Mesendoderm (in vitro differentiated cells): Measurements from ENCODE around the gene ITFG1.

Experiments
- DNase-seq: peaks from one replicate; pipeline ENCODE4 v3.0.0; 2013
- H2AK5ac ChIP-seq: 2 replicates; pipeline ENCODE4 v1.6.1; 2013; ENCODE audit warnings: low read length, inconsistent platforms
- H2BK120ac ChIP-seq: 2 replicates; pipeline ENCODE4 v1.6.1; 2013; ENCODE audit warnings: low read depth, mild to moderate bottlenecking, low read length, moderate library complexity, mixed read lengths
- H2BK15ac ChIP-seq: replicated peaks from 2 replicates; pipeline ENCODE4 v1.6.1; 2013; ENCODE audit warnings: low read depth, mild to moderate bottlenecking, moderate library complexity
- H2BK5ac ChIP-seq: 2 replicates; pipeline ENCODE4 v1.6.1; 2013; ENCODE audit warnings: low read length, inconsistent platforms
- H3K18ac ChIP-seq: 2 replicates; pipeline ENCODE4 v1.6.1; 2013; ENCODE audit warnings: mild to moderate bottlenecking, low read length, mixed read lengths
- H3K23ac ChIP-seq: one replicate; pipeline ENCODE4 v1.6.1; 2013; ENCODE audit warnings: low read length
- H3K27ac ChIP-seq: 2 replicates; pipeline ENCODE4 v1.5.1; 2013; ENCODE audit warnings: low read depth, mild to moderate bottlenecking, inconsistent platforms, low read length, moderate library complexity
- H3K27me3 ChIP-seq: 2 replicates; pipeline ENCODE4 v1.6.1; 2013; ENCODE audit warnings: low read length, control low read depth, mild to moderate bottlenecking, inconsistent platforms; ENCODE audit not compliant: insufficient read depth, poor library complexity
- H3K36me3 ChIP-seq: 2 replicates; pipeline ENCODE4 v1.6.1; 2013; ENCODE audit warnings: low read length, inconsistent platforms; ENCODE audit not compliant: control insufficient read depth, insufficient read depth
- H3K4ac ChIP-seq: one replicate; pipeline ENCODE4 v1.6.1; 2013; ENCODE audit warnings: low read depth, mild to moderate bottlenecking, low read length, moderate library complexity
- H3K4me1 ChIP-seq: 2 replicates; pipeline ENCODE4 v1.6.1; 2013; ENCODE audit warnings: low read depth, low read length, inconsistent platforms; ENCODE audit not compliant: control insufficient read depth
- H3K4me2 ChIP-seq: 2 replicates; pipeline ENCODE4 v1.6.1; 2013; ENCODE audit warnings: low read length
- H3K4me3 ChIP-seq: 2 replicates; pipeline ENCODE4 v1.5.1; 2013; ENCODE audit warnings: mild to moderate bottlenecking, low read length
- H3K56ac ChIP-seq: one replicate; pipeline ENCODE4 v1.6.1; 2013; ENCODE audit warnings: low read length
- H3K79me1 ChIP-seq: 2 replicates; pipeline ENCODE4 v1.6.1; 2013; ENCODE audit warnings: low read length, inconsistent platforms
- H3K79me2 ChIP-seq: 2 replicates; pipeline ENCODE4 v1.6.1; 2013; ENCODE audit warnings: mild to moderate bottlenecking, low read length; ENCODE audit not compliant: control insufficient read depth, insufficient read depth
- H3K9ac ChIP-seq: 2 replicates; pipeline ENCODE4 v1.6.1; 2013; ENCODE audit warnings: low read length, inconsistent platforms
- H4K5ac ChIP-seq: one replicate; pipeline ENCODE4 v1.6.1; 2013; ENCODE audit warnings: low read length
- H4K8ac ChIP-seq: one replicate; pipeline ENCODE4 v1.6.1; 2013; ENCODE audit warnings: low read depth, mild to moderate bottlenecking, control low read depth, low read length, moderate library complexity
- WGBS: extraction: QIAGEN DNeasy Blood & Tissue Kit; methylation state at CpG from one replicate; pipeline ENCODE4 v1.1.7; 2013; ENCODE audit warnings: low lambda C conversion rate, missing lambda C conversion rate; ENCODE audit not compliant: insufficient coverage; ENCODE audit errors: extremely low coverage; 5-methylcytosine and 5-hydroxymethylcytosine counted together

ITFG1 gene

GRCh38 chr16:47134550-47134949 is 326.3 kb downstream of the ITFG1 start:
- H3K4me1 ChIP-seq, result no peaks in the 10 kb centered on the region

DNA sequence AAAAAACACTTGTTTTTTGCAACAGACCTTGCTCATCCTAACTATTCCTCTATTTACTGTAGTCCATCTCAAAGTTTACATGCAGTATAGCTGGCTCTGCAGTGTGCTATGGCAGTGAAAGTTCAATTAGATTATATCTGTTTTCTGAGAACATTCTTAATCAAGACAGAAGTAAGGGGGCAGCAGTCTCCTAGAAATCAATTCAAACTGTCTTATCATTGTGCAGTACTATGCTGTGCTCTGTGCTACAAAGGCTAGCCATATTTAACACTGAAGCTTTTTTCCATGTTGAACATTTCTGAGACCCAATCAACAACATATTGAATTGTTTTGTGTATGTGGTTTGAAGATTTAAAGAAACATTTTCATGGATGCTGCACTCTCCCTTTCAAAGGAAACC is 328.6 kb downstream of the ITFG1 start:
- Histone ChIP-seq H3K36me3 (no peaks in the 10 kb centered on the region), H3K4ac (no peak overlapping the region), H3K9ac (no peak overlapping the region), H2BK120ac (no peak overlapping the region), H3K79me2 (peaks cover 8% of the 10 kb centered on the region), H3K23ac (no peak overlapping the region), H3K4me3 (no peak overlapping the region), H2BK5ac (no peak overlapping the region), H3K4me1 (no peaks in the 10 kb centered on the region), H2BK15ac (no peak overlapping the region), H3K4me2 (no peak overlapping the region), H3K27ac (no peak overlapping the region), H3K18ac (no peak overlapping the region), H4K8ac (no peak overlapping the region), H4K5ac (no peak overlapping the region), H3K27me3 (no peaks in the 10 kb centered on the region), H3K56ac (no peak overlapping the region), H2AK5ac (no peak overlapping the region), H3K79me1 (peaks cover 11% of the 10 kb centered on the region)
- no peak for DNase-seq

More at GRCh38 chr16:47134550-47134949, 326.3 kb downstream of the ITFG1 start:
- no peak overlapping the region for H3K27ac ChIP-seq
- no peak overlapping the region for H3K18ac ChIP-seq
- H3K56ac ChIP-seq, result no peak overlapping the region
- no peak overlapping the region for H4K8ac ChIP-seq
- H3K4me2 ChIP-seq, result no peak overlapping the region
- no peak overlapping the region for H3K4ac ChIP-seq
- no peak overlapping the region for H2BK5ac ChIP-seq
- H4K5ac ChIP-seq, result no peak overlapping the region
- H2AK5ac ChIP-seq, result no peak overlapping the region
- WGBS, result no CpG with 5 or more reads among the region's 4 CpGs
- no peak overlapping the region for H2BK15ac ChIP-seq
- H3K79me2 ChIP-seq, result peaks cover 15% of the 10 kb centered on the region
- no peak overlapping the region for H2BK120ac ChIP-seq
- DNase-seq, result no peak
- H3K23ac ChIP-seq, result no peak overlapping the region
- no peak overlapping the region for H3K4me3 ChIP-seq
- no peaks in the 10 kb centered on the region for H3K27me3 ChIP-seq
- no peak overlapping the region for H3K9ac ChIP-seq
- H3K36me3 ChIP-seq, result no peaks in the 10 kb centered on the region
- H3K79me1 ChIP-seq, result peaks cover 14% of the 10 kb centered on the region

- Histone ChIP-seq H2BK120ac (no peak overlapping the region), H3K79me2 (peaks cover 6% of the 10 kb centered on the region), H3K56ac (peak overlapping the region; percentile 6), H3K27me3 (no peaks in the 10 kb centered on the region), H3K4me1 (no peaks in the 10 kb centered on the region), H2AK5ac (no peak overlapping the region), H3K36me3 (no peaks in the 10 kb centered on the region), H3K27ac (no peak overlapping the region), H3K79me1 (peaks cover 9% of the 10 kb centered on the region), H4K8ac (no peak overlapping the region), H3K4me2 (no peak overlapping the region), H3K18ac (peak overlapping the region; percentile 18), H3K9ac (no peak overlapping the region), H3K4ac (no peak overlapping the region), H2BK5ac (no peak overlapping the region), H2BK15ac (no peak overlapping the region), H4K5ac (peak overlapping the region; percentile 36), H3K4me3 (no peak overlapping the region), H3K23ac (no peak overlapping the region)
- WGBS, result no CpG with 5 or more reads among the region's 7 CpGs
- DNase-seq, result peak; percentile 24
These were observed 331.0 kb downstream of the ITFG1 start for GRCh38 chr16:47129755-47130435.

DNA sequence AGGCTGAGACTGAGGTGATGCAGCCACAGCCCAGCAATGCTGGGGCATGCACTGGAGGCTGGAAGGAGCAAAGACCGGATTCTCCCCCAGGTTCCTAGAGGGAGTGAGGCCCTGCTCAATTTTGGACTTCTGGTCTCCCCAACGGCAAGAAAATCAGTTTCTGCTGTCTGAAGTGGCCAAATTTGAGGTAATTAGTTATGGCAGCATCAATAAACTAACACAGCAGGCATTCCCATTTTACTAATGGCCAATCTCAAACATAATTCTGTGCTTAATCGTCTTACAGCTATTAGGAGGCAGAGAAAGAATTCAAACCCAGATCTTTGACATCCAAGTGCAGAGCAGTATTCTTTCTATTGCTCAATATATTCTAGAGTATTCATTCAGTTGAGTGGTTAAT is 333.3 kb downstream of the ITFG1 start:
- H3K9ac ChIP-seq, result no peak overlapping the region
- H3K36me3 ChIP-seq, result no peaks in the 10 kb centered on the region
- H4K5ac ChIP-seq, result no peak overlapping the region
- H3K18ac ChIP-seq, result no peak overlapping the region
- no peak overlapping the region for H3K27ac ChIP-seq
- no peaks in the 10 kb centered on the region for H3K27me3 ChIP-seq
- no peak overlapping the region for H2BK15ac ChIP-seq
- H3K4ac ChIP-seq, result no peak overlapping the region
- no peak overlapping the region for H4K8ac ChIP-seq
- no peaks in the 10 kb centered on the region for H3K4me1 ChIP-seq
- H3K23ac ChIP-seq, result no peak overlapping the region
- no peak overlapping the region for H3K4me3 ChIP-seq
- H3K79me2 ChIP-seq, result no peaks in the 10 kb centered on the region
- no peak overlapping the region for H2BK5ac ChIP-seq
- no CpG with 5 or more reads among the region's 3 CpGs for WGBS
- H2AK5ac ChIP-seq, result no peak overlapping the region
- no peak overlapping the region for H3K4me2 ChIP-seq
- no peak overlapping the region for H3K56ac ChIP-seq
- peaks cover 2% of the 10 kb centered on the region for H3K79me1 ChIP-seq
- H2BK120ac ChIP-seq, result no peak overlapping the region
- DNase-seq, result no peak

DNA sequence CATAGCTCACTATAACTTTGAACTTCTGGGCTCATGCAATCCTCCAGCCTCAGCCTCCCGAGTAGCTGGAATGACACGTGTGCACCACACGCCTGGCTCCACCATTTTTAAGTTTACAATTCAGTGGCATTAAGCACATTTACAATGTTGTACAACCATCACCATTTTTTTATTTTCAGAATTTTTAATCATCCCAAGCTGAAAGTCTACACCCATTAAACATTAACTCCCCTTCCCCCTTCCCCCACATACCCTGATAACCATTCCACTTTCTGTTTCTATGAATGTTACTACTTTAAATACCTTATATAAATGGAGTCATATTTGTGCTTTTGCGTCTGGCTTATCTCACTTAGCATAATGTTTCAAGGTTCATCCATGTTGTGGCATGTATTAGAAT is 335.1 kb downstream of the ITFG1 start:
- Histone ChIP-seq H3K27ac (no peak overlapping the region), H2BK120ac (no peak overlapping the region), H3K4me1 (no peaks in the 10 kb centered on the region), H4K5ac (no peak overlapping the region), H2AK5ac (no peak overlapping the region), H4K8ac (no peak overlapping the region), H3K4ac (no peak overlapping the region), H2BK15ac (no peak overlapping the region), H2BK5ac (no peak overlapping the region), H3K4me3 (no peak overlapping the region), H3K36me3 (peaks cover under 1% of the 10 kb centered on the region), H3K18ac (no peak overlapping the region), H3K56ac (no peak overlapping the region), H3K79me2 (no peaks in the 10 kb centered on the region), H3K9ac (no peak overlapping the region), H3K79me1 (peaks cover 2% of the 10 kb centered on the region), H3K27me3 (no peaks in the 10 kb centered on the region), H3K4me2 (no peak overlapping the region), H3K23ac (no peak overlapping the region)
- no CpG with 5 or more reads among the region's 4 CpGs for WGBS
- no peak for DNase-seq

DNA sequence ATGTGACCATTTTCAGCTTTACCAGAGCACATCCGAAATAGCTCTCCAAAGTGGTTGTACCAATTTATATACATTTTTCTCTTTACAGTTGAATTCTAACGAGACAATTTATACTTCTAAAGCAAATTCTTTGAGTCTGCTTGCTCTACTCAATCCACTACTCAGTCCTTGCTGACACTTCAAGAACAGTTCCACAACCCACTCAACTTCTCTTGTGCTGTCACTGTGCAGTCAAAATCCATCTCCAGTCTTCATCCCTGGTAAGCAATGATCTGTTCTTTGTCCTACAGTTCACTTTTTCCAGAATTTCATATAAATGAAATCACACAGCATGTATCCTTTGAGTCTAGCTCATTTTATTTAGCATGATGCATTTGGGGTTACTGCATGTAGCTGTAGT is 347.7 kb downstream of the ITFG1 start:
- no CpG with 5 or more reads among the region's 2 CpGs for WGBS
- Histone ChIP-seq H3K79me1 (no peaks in the 10 kb centered on the region), H3K18ac (no peak overlapping the region), H3K79me2 (no peaks in the 10 kb centered on the region), H3K4me1 (no peaks in the 10 kb centered on the region), H2AK5ac (no peak overlapping the region), H3K4ac (no peak overlapping the region), H3K27ac (no peak overlapping the region), H2BK15ac (no peak overlapping the region), H3K4me2 (no peak overlapping the region), H3K23ac (no peak overlapping the region), H2BK5ac (no peak overlapping the region), H3K36me3 (peaks cover 1% of the 10 kb centered on the region), H4K5ac (no peak overlapping the region), H3K56ac (no peak overlapping the region), H3K4me3 (no peak overlapping the region), H4K8ac (no peak overlapping the region), H3K27me3 (no peaks in the 10 kb centered on the region), H2BK120ac (no peak overlapping the region), H3K9ac (no peak overlapping the region)
- DNase-seq, result no peak
